Neutrophil (primary cell): ENCODE data around the gene GLRX5.

Experiments
- H3K27ac ChIP-seq: fragments of 200-600 bp; sonication (generic); 2 replicates; pipeline ENCODE4 v1.5.1; 2016; ENCODE audit warnings: mild to moderate bottlenecking, moderate library complexity
- H3K27me3 ChIP-seq: fragments of 200-600 bp; sonication (generic); 2 replicates; pipeline ENCODE4 v1.6.0; 2016; ENCODE audit warnings: mild to moderate bottlenecking
- H3K36me3 ChIP-seq: fragments of 200-600 bp; sonication (generic); 2 replicates; pipeline ENCODE4 v1.5.1; 2017
- H3K4me1 ChIP-seq, 2 experiments: fragments of 200-600 bp in 1 of 2; sonication (generic) in 1 of 2; 1 replicate in 1 of 2; 2 replicates in 1 of 2; pipeline versions ENCODE4 v1.5.1 to v1.6.1; 2013 to 2016; ENCODE audit warnings: low read depth in 1 of 2, low read length in 1 of 2, mild to moderate bottlenecking in 1 of 2, moderate library complexity in 1 of 2; ENCODE audit not compliant: control insufficient read depth in 1 of 2, insufficient read depth in 1 of 2
- H3K4me3 ChIP-seq, 2 experiments: fragments of 200-600 bp in 1 of 2; sonication (generic) in 1 of 2; 1 replicate in 1 of 2; 2 replicates in 1 of 2; pipeline ENCODE4 v1.5.1; 2013 to 2016; ENCODE audit warnings: low read depth in 1 of 2, low read length in 1 of 2, mild to moderate bottlenecking in 1 of 2, moderate library complexity in 1 of 2
- H3K9me3 ChIP-seq: fragments of 200-600 bp; sonication (generic); 2 replicates; pipeline ENCODE4 v1.5.1; 2016
- CTCF ChIP-seq: fragments of 200-600 bp; sonication (generic); IDR thresholded peaks from 2 replicates; pipeline ENCODE4 v1.5.1; 2016; ENCODE audit warnings: antibody characterized with exemption

The GLRX5 gene

GRCh38 chr14:95496111-95496681 is 38.7 kb upstream of the GLRX5 start:
- peak overlapping the region in 1 of 2 experiments; percentile 37 for H3K4me3 ChIP-seq
- H3K27me3 ChIP-seq: no peaks in the 10 kb centered on the region
- H3K9me3 ChIP-seq: no peaks in the 10 kb centered on the region
- peaks cover 12% of the 10 kb centered on the region for H3K36me3 ChIP-seq
- peaks cover 34% of the 10 kb centered on the region in 2 experiments for H3K4me1 ChIP-seq
- TF ChIP-seq CTCF: no peak
- peak overlapping the region; percentile 87 for H3K27ac ChIP-seq

GRCh38 chr14:95496690-95497259 is 38.1 kb upstream of the GLRX5 start:
- H3K9me3 ChIP-seq: no peaks in the 10 kb centered on the region
- peaks cover 12% of the 10 kb centered on the region for H3K36me3 ChIP-seq
- H3K4me3 ChIP-seq: peak overlapping the region in 1 of 2 experiments; percentile 37
- H3K27ac ChIP-seq: peak overlapping the region; percentile 87
- TF ChIP-seq CTCF: no peak
- H3K27me3 ChIP-seq: no peaks in the 10 kb centered on the region
- peaks cover 37 to 38% of the 10 kb centered on the region in 2 experiments for H3K4me1 ChIP-seq

GRCh38 chr14:95497561-95498011 is 37.3 kb upstream of the GLRX5 start:
- Histone ChIP-seq H3K36me3 (peaks cover 12% of the 10 kb centered on the region), H3K9me3 (no peaks in the 10 kb centered on the region), H3K27me3 (no peaks in the 10 kb centered on the region), H3K4me1 (peaks cover 45 to 46% of the 10 kb centered on the region in 2 experiments), H3K27ac (no peak overlapping the region), H3K4me3 (no peak overlapping the region)
- TF ChIP-seq CTCF: no peak

GRCh38 chr14:95498622-95499353 is 36.1 kb upstream of the GLRX5 start:
- Histone ChIP-seq H3K27me3 (no peaks in the 10 kb centered on the region), H3K9me3 (no peaks in the 10 kb centered on the region), H3K27ac (no peak overlapping the region), H3K36me3 (peaks cover 12% of the 10 kb centered on the region), H3K4me1 (peaks cover 54 to 57% of the 10 kb centered on the region in 2 experiments), H3K4me3 (no peak overlapping the region)
- no peak for TF ChIP-seq CTCF

GRCh38 chr14:95499354-95499750 is 35.5 kb upstream of the GLRX5 start:
- H3K4me1 ChIP-seq: peaks cover 52 to 53% of the 10 kb centered on the region in 2 experiments
- H3K36me3 ChIP-seq: peaks cover 12% of the 10 kb centered on the region
- H3K27ac ChIP-seq: no peak overlapping the region
- no peak overlapping the region for H3K4me3 ChIP-seq
- TF ChIP-seq CTCF: no peak
- H3K9me3 ChIP-seq: no peaks in the 10 kb centered on the region
- no peaks in the 10 kb centered on the region for H3K27me3 ChIP-seq
